NCI-H82 treated with DMSO at 0.1 percent for 48 hours (cell line): ENCODE measurements around the gene BCAM.
A peak's percentile ranks its signal among the peaks of the same experiment; 100 is the strongest.
"Not testable (repeated sequence)": the region's sequence is repeated elsewhere in the genome, so short reads cannot be mapped to it uniquely, and the experiment has no call there.

Source experiments
- DNase-seq: peaks from one replicate; lab custom pipeline; 2025; ENCODE audit not compliant: unreplicated experiment; lab: John Stamatoyannopoulos, UW

Gene BCAM

GRCh38 chr19:44848036-44848811 is 39.3 kb downstream of the BCAM start:
- no peak for DNase-seq

GRCh38 chr19:44848812-44849447 is 40.0 kb downstream of the BCAM start:
- no peak for DNase-seq

GRCh38 chr19:44850641-44851109 is 41.8 kb downstream of the BCAM start:
- DNase-seq = peak; percentile 74

DNA sequence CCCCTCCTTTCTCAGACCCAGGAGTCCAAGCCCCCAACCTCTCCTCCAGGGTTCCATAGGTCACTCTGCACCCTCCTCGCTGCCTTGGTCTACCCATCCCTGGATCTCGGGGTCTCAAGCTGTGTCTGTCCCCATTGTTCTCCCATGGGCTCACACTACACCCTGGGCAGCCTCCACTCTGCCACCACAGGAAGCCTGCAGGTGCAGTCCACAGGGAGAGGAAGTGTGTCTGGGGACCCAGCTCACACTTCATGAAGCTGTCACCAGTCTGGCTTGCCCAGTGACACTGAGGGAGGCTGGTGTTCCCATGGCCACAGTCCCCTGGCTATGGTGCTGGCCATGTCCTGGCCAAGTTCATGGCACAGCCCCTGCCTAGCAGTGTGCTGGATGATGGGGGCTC is 42.5 kb downstream of the BCAM start:
- DNase-seq = no peak

- no peak for DNase-seq
Measured at GRCh38 chr19:44855606-44856005, 46.7 kb downstream of the BCAM start.

DNA sequence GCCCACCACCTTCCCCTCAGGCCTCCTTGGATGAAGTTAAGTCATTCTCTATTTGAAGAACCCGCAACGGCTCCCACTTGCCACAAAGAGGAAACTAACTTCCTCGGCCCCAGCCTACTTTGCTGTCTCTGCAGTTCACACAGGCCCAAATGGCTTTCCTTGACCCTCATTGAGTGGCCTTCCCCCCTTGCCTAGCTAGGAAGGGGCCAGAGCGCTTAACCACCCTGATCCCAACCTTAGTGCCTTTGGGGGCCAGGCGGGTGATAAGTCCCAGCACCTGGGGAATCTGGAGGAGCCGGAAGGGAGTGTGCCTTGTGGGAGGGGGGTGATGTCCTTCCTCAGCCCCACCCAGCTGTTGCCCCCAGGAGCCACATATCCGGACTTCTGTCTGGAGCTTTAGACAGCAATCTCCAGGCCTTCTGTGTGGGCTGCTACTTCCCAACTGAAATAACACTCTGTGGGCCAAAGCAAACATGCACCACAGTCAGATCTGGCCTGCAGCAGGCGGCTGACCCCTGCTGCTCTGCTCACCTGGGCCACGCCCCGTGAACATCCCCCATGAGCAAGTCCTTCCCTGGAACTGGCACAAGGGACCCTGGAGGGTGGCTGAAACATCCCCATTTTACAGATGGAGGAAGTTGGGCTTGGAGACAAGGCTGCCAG is 47.6 kb downstream of the BCAM start:
- DNase-seq = no peak

DNA sequence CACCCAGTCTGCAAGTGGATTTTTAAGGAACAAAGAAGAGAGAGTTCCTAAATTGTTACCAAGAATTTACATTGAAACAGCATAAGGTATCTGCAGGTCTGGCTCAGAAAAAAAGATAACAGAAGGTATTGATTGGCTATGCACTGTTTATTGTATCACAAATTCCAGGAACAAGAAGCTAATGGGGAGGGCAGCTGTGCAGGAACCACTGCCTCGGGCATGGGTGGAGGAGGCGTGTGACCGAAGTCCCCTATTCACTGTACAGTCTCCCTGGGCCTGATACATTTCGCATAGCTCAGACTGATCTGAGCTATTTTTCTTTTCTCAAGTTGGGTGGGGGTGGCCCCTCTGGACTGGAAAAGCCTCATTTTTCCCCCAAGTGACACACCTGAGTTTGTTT is 48.9 kb downstream of the BCAM start:
- no peak for DNase-seq

- not testable (repeated sequence) for DNase-seq
Measured at GRCh38 chr19:44861576-44861975, 52.7 kb downstream of the BCAM start.

DNA sequence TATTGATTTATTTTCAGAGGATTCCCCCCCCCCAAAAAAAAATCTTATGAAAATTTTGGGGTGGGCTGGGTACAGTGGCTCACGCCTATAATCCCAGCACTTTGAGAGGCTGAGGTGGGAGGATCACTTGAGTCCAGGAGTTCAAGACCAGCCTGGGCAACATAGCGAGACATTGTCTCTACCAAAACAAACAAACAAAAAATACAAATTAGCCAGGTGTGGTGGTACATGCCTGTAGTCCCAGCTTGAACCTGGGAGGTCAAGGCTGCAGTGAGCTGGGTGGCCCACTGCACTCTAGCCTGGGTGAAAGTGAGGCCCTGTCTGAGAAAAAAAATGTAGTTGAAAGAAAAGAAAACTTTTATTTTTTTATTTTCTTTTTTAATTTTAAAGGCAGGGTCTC is 55.1 kb downstream of the BCAM start:
- no peak for DNase-seq

DNA sequence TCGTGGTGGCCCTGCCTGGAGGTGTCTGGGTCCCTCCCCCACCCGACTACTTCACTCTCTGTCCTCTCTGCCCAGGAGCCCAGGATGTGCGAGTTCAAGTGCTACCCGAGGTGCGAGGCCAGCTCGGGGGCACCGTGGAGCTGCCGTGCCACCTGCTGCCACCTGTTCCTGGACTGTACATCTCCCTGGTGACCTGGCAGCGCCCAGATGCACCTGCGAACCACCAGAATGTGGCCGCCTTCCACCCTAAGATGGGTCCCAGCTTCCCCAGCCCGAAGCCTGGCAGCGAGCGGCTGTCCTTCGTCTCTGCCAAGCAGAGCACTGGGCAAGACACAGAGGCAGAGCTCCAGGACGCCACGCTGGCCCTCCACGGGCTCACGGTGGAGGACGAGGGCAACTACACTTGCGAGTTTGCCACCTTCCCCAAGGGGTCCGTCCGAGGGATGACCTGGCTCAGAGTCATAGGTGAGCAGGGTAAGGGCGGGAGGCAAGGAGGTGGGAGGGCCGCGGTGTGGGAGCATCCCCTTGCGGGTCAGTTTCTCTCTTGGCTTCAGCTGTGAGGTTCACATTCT is 56.4 kb downstream of the BCAM start:
- no peak for DNase-seq

DNA sequence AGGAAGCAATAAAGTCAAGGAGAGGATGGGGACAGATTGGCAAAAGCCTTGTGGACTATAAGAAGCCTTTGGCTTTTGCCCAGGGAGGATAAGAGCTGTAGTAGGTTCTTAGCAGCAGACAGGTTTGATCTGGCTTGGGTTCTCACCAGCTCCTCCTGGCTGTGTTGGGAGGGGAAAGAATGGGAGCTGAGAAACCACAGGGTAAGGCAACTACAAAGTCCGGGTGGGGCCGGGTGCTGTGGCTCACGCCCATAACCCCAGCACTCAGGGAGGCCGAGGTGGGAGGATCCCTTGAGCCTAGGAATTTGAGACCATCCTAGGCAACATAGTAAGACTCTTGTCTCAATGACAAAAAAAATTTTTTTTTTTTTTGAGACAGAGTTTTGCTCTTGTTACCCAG is 57.8 kb downstream of the BCAM start:
- no peak for DNase-seq

GRCh38 chr19:44867578-44867977 is 58.7 kb downstream of the BCAM start:
- no peak for DNase-seq

DNA sequence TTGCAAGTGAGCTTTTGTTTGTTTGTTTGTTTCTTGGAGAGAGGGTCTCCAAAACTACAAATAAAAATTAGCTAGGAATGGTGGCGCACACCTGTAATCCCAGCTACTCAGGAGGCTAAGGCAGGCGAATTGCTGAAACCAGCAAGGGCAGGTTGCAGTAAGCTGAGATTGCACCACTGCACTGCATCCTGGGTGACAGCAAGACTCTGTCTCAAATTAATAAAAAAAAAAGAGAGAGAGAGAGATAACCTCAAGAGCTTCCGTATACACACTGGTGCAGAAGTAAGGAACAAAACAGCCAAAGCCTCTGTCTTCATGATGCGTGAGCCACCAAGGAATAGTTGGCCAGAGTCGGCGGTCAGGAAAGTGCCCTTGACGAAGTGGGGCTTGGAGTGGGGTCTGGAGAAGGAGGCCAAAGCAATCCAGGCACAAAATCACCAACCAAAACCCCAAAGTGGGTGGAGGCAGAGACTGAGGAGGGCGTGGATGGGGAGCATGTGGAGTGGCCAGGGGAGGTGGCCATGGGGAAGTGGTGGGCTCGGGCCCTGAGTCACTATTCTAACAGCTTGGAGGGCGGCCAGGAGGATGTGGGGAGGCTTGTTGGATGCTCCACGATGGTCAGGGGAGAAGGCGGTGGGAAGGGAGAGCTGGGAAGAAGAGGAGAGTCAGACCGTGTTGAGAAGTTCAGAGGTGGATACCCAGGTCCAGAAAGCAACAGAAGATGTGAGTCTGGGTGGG is 61.0 kb downstream of the BCAM start:
- no peak for DNase-seq
